GM13976 (cell line): ENCODE data around the gene MOCS1.

Source experiments
- DNase-seq: peaks from one replicate; pipeline ENCODE4 v3.0.0; 2012; ENCODE audit warnings: low spot score
- CTCF ChIP-seq: IDR thresholded peaks from 2 replicates; pipeline ENCODE4 v1.5.1; 2012; ENCODE audit warnings: borderline replicate concordance, mild to moderate bottlenecking; ENCODE audit not compliant: insufficient read depth; ENCODE audit errors: extremely low read depth, missing control alignments, control extremely low read depth
- in situ Hi-C: fragments of 300-500 bp; cut with MboI; formaldehyde crosslinking; loops from one replicate; pipeline ENCODE4 v1.12.0; 2022; ENCODE audit warnings: low sequenced_read_pairs, mixed read lengths, inconsistent platforms; ENCODE audit not compliant: unreplicated experiment

The MOCS1 gene

GRCh38 chr6:39933669-39934130, 562 bp downstream of the MOCS1 start:
- no peak for TF ChIP-seq CTCF
- in situ Hi-C loops = no loop called here
- no peak for DNase-seq

- no peak for DNase-seq
- in situ Hi-C loops = no loop called here
- TF ChIP-seq CTCF = no peak
These were observed 1.8 kb downstream of the MOCS1 start for GRCh38 chr6:39932386-39932910.

- no peak for TF ChIP-seq CTCF
- in situ Hi-C loops = no loop called here
- no peak for DNase-seq
These were observed 2.7 kb downstream of the MOCS1 start for GRCh38 chr6:39931607-39932006.

GRCh38 chr6:39930540-39930939, 3.7 kb downstream of the MOCS1 start:
- in situ Hi-C loops = no loop called here
- TF ChIP-seq CTCF = no peak
- DNase-seq = no peak

GRCh38 chr6:39929733-39930461, 4.4 kb downstream of the MOCS1 start:
- no peak for TF ChIP-seq CTCF
- in situ Hi-C loops = no loop called here
- no peak for DNase-seq

GRCh38 chr6:39929039-39929732, 5.1 kb downstream of the MOCS1 start:
- no peak for TF ChIP-seq CTCF
- in situ Hi-C loops = no loop called here
- DNase-seq = no peak
